GM21360 (cell line): ENCODE results near the gene UGP2.

Experiments used
- ATAC-seq: cut with Tn5 transposase; IDR thresholded peaks from one replicate; pipeline ENCODE4 v1.9.1; 2021; ENCODE audit warnings: mild to moderate bottlenecking, moderate library complexity; ENCODE audit not compliant: unreplicated experiment

UGP2 gene

GRCh38 chr2:63862806-63863205 is 21.1 kb downstream of the UGP2 start:
- no peak for ATAC-seq

DNA sequence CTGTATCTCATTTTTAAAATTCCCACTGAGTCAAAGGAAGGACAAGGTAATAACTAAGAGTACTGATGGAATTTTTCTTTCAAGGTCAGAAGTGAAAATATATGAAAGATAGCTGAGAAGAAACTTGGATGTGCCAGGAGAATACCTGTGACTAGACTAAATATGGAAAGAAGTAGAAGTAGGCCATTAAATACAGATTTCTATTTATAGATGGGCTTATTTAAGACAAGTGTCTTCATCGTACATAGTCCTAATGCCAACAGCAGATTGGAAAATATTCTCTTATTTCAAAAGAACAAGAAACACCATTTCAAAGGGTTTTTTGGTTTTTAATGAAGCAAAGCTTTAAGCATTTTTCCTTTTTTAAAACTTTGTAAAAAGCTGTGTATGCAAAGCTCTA is 22.0 kb downstream of the UGP2 start:
- no peak for ATAC-seq

DNA sequence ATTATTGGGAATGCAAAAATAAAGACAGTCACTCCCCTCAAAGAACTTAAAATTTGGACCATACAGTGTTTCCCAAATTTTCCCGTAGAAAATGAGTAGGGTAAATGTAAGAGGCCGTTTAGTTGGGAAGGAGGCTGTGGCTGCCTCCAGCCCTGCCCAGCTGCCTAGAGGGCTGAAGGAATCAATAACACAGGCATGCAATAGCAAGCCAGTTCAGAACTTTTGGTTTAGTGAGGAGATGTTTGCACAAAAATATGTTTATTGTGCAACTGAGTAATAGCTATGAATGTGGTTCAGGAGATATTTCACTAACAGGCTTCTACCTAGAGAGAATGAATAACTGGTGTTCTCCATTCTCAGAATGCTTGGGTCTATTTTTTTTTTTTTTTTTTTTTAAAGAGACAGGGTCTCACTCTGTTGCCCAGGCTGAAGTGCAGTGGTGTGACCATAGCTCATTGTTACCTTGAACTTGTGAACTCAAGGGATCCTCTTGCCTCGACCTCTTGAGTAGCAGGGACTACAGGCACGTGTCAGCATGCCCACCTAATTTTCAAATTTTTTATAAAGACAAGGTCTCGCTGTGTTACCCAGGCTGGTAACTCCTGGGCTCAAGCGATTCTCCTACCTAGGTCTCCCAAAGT is 23.6 kb downstream of the UGP2 start:
- ATAC-seq, result no peak

DNA sequence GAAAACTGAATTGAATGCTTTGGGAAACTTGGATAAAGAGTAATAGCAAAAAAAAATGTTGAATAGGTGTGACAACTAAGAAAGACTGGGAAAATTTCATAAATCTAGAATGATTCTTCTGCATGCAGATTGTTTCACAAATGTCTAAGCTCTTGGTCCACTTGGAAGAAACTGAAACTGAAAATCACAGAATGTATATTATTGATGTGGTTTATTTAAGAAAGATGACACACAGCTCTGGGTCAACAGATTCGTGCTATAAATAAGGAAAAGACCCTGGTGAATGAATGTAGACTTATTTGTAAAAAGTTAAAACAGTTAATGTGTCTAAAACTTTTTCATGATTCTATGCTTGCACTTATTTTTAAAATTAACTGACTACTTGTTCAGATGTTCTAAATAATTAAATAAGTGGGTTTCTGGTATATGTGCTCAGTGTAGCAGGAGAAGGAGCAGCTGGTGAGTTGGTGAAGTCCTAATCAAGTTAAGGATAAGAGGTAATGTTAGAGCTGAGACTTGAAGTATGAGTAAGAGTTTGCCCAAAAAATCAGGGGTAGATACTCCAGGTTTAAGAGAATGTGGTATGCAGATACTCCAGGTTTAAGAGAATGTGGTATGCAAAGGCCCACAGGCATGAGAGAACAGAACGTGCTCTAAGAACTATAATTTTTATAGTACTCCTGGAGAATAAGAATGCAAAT is 24.5 kb downstream of the UGP2 start:
- ATAC-seq, result no peak

GRCh38 chr2:63870679-63871078 is 29.0 kb downstream of the UGP2 start:
- ATAC-seq, result no peak

DNA sequence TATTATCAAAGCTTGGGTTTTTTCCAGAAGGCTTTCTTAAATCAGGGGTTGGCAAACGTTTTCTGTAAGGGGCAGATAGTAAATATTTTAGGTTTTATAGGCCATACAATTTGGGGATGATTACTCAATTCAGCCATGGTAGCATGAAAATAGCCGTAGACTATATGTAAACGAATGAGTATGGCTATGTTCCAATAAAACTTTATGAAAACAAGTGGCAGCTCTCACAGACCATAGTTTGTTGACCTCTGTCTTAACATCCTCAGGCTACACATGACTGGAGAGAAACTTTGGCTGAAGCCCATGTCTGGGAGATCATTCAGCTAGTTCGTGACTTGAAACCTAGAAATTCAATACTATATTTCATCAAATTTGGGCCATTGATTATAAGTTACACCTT is 30.2 kb downstream of the UGP2 start:
- no peak for ATAC-seq

- no peak for ATAC-seq
These were observed 31.1 kb downstream of the UGP2 start for GRCh38 chr2:63872571-63873328.

- ATAC-seq, result no peak
These were observed 32.8 kb downstream of the UGP2 start for GRCh38 chr2:63874204-63875130.

- no peak for ATAC-seq
These were observed 33.4 kb downstream of the UGP2 start for GRCh38 chr2:63875131-63875527.

DNA sequence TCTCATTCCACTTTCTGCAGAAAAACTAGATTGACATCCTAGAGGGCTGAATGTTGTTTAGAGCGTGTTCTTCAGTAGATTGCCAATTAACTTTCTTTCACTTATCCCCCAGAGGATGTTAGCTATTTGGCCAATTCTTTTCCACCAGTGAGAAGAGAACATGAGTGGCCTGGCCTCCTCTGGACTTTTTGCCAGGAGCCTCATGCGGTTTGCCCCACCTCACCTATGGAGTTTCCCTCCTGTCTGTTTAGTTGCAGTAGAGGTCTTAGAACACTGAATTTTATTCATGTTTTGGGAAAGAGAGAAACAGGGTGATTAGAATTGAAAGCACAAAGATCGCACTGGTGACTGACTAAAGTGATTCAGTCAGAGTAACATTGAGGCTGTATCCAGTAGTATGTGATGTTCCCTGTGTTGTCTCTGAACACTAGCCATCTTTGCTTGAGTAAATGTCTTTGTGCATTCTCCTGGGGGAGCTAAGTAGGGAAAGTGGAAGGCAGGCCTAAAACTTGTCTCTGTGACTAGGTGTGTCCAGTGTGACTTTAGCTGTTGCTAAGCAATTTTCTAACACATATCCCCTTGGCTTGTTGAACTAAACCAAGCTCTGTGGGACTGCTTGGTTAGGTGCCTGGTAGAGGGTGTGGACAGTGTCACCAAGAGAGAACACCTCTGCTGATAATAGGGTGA is 34.0 kb downstream of the UGP2 start:
- ATAC-seq, result no peak

- ATAC-seq, result no peak
These were observed 34.6 kb downstream of the UGP2 start for GRCh38 chr2:63876311-63876710.

- no peak for ATAC-seq
These were observed 36.8 kb downstream of the UGP2 start for GRCh38 chr2:63878486-63878885.

- ATAC-seq, result no peak
These were observed 38.3 kb downstream of the UGP2 start for GRCh38 chr2:63879876-63880433.

DNA sequence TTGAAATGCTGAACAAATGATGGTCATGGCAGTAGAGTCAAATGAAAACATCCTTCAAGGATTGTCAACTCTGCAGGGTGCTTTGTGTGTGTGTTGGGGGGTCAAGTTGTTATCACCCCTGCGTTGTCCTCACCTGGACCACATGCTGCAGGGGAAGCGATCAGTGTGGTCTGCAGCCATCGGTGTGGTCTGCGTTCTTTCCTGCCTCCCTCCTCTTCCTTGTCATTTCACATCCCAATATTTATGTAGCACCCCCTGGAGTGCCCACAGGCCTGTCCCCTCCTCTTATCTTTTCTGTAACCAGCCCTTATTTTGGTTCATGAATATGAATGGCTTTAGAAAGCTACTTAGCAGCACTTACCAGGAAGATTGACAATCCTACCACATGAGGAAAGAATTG is 38.9 kb downstream of the UGP2 start:
- no peak for ATAC-seq

DNA sequence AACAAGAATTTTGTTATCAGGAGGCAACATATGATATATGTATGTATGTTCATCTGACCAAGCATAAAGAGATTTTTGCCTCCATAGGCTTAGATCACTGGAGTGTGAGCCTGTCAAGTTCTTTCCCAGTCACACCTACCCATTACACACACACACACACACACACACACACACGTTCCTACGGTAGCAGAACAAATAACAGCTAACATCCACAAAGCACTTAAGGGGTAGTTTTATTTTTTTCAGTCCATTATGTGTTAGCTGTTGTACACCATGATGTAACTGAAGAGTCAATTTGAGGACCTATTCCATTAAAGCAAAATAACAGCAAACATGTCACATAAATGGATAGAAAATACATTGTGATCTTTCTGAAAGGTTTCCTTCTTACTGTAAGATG is 39.5 kb downstream of the UGP2 start:
- no peak for ATAC-seq

- ATAC-seq, result no peak
These were observed 40.9 kb downstream of the UGP2 start for GRCh38 chr2:63882395-63883105.

DNA sequence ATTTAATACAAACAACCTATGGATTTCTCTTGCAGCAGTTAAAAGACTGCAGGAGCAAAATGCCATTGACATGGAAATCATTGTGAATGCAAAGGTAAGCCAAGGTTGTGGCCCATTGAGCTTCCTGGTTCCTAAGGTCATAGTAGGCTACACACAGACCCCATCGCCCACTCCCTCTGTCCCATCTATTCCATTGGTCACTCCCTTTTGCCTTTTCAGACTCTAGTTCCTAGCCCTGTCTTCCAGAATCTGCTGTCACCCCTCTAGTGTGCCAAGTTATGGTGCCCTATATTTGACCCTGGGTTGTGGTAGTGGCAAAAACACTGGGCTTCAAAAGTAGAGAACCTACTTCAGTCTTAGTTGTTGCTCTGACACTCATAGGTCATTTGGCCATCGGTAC is 44.7 kb downstream of the UGP2 start:
- ATAC-seq, result no peak

DNA sequence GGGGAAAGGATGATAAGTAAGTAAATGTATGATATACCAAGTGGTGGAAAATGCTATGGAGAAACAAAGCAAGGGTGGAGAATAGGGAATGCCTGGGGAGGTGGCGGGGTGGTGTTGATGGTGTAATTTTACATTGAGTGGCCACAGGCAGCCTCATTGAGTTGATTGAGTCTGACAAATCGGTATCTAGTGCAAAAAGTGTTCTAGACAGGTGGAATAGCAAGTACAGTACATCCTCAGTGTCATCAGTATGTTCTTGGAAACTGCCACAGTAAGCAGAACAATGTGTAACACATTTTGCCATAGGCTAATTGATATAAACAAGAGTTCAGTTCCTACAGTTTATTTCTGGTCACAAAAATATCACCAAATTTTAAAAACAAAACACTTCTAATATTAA is 46.4 kb downstream of the UGP2 start:
- no peak for ATAC-seq
